ENCODE results near the gene ZNF660.

The ZNF660 gene

GRCh38 chr3:44648564-44649229, 63.9 kb downstream of the ZNF660 start, which contains the start of gene ZNF35:
Gene ZNF35, plus strand, starts transcription at chr3:44648732. Its CDS starts 2,336 bp downstream, at chr3:44651068.
- TF ChIP-seq CEBPB (IDR thresholded peaks at IDR 0.05) (no peak), TEAD4 (IDR thresholded peaks at IDR 0.05) (no peak), EGR1 (IDR thresholded peaks at IDR 0.05) (no peak), REST (IDR thresholded peaks at IDR 0.05; ENCODE audit: low read depth) (no peak), NFIC (IDR thresholded peaks at IDR 0.05) (no peak), TCF12 (IDR thresholded peaks at IDR 0.05; ENCODE audit: low read depth) (peak; percentile 55; the same call in 1 of the 2 replicates), EP300 (IDR thresholded peaks at IDR 0.05; ENCODE audit: borderline replicate concordance) (no peak), CREB1 (IDR thresholded peaks at IDR 0.05; ENCODE audit: low read depth) (no peak), FOXM1 (IDR thresholded peaks at IDR 0.05; ENCODE audit: borderline replicate concordance, low read depth) (no peak), RAD21 (IDR thresholded peaks at IDR 0.05; ENCODE audit: low read depth) (0 out of 2 replicates have a peak, but pooled peaks have one; percentile 3), ZBTB7A (IDR thresholded peaks at IDR 0.05; ENCODE audit: low read depth) (no peak), YY1 (IDR thresholded peaks at IDR 0.05; ENCODE audit: low read depth) (peak; percentile 70), TAF1 (IDR thresholded peaks at IDR 0.05; ENCODE audit: low read depth) (peak; percentile 95)
- TF ChIP-seq, protein P1, sequence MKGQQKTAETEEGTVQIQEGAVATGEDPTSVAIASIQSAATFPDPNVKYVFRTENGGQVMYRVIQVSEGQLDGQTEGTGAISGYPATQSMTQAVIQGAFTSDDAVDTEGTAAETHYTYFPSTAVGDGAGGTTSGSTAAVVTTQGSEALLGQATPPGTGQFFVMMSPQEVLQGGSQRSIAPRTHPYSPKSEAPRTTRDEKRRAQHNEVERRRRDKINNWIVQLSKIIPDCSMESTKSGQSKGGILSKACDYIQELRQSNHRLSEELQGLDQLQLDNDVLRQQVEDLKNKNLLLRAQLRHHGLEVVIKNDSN (IDR thresholded peaks at IDR 0.05), result no peak
- TF ChIP-seq, protein P2, sequence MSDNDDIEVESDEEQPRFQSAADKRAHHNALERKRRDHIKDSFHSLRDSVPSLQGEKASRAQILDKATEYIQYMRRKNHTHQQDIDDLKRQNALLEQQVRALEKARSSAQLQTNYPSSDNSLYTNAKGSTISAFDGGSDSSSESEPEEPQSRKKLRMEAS (IDR thresholded peaks at IDR 0.05), result peak; percentile 78

Data from Ishikawa (cell line).